ENCODE data around the gene PDZD2. TPM values are rescaled to one million over a fixed set of nuclear protein-coding genes. Genes with fewer than 3 reads are reported as not detected.

The PDZD2 gene
- total RNA-seq, 1 experiment from 2014 or later, result 0.37 TPM

DNA sequence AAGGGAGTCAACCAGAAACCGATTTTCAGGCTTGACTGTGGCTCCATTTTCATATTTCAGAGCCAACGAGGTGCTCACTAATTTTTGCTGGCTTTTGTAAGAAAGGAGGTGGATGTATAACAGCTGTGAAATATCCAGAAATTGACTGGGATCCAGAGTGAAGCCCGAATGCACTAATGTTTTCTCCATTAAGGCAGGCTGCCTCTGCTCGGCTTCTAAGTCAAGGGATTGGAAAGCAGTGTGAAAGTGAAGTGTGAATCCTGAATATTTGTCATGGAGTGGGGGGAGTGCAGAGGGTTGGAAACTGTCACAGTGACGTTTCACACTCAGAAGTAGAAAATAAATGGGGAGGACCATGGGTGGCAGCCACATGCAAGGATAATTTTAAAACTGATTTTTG lies 297.8 kb downstream of the PDZD2 start:
- Histone ChIP-seq H3K9me2 (ENCODE audit: insufficient read depth) (no peaks in the 10 kb centered on the region), H3K36me3 (ENCODE audit: control insufficient read depth in 1 of 2, insufficient read depth in 2 of 2, low read length in 2 of 2) (no peaks in the 10 kb centered on the region), H3K27me3 (ENCODE audit: insufficient read depth, low read length) (no peaks in the 10 kb centered on the region), H3K4me2 (ENCODE audit: low read length) (no peak overlapping the region), H3K79me2 (ENCODE audit: insufficient read depth, low read length) (no peaks in the 10 kb centered on the region), H2AFZ (ENCODE audit: low read depth, low read length, poor library complexity, severe bottlenecking) (no peak overlapping the region), H4K20me1 (ENCODE audit: insufficient read depth) (no peaks in the 10 kb centered on the region), H3K9me3 (ENCODE audit: control insufficient read depth in 1 of 2, insufficient read depth in 1 of 2, low read depth in 1 of 2, low read length in 2 of 2) (no peaks in the 10 kb centered on the region), H3K4me1 (ENCODE audit: control insufficient read depth in 1 of 2, insufficient read depth in 2 of 2, low read length in 2 of 2) (no peaks in the 10 kb centered on the region), H3K9ac (ENCODE audit: low read length) (no peak overlapping the region), H3K27ac (ENCODE audit: low read depth, low read length) (no peak overlapping the region), H3K4me3 (replicated peaks in 1 of 2; ENCODE audit: low read depth in 1 of 2, low read length in 2 of 2) (no peak overlapping the region)
- ATAC-seq (no peak), DNase-seq (ENCODE audit: low read depth, low spot score) (no peak)
- ChIA-PET POLR2A (no interaction called here), CTCF (interaction anchor here (1.0 kb wide), 1 partner anchor 8 kb away, joined by 3 read pairs; no protein-coding TSS in a partner anchor), RAD21 (ENCODE audit: low non-redundant PET in 1 of 2, low total read pairs in 2 of 2, uncharacterized antibody in 2 of 2, unreplicated experiment in 2 of 2) (no interaction called here)
- intact Hi-C loops (cut with micrococcal nuclease), result no loop called here
- TF ChIP-seq CEBPB (IDR thresholded peaks at IDR 0.05; ENCODE audit: low read depth) (no peak), EGR1 (IDR thresholded peaks at IDR 0.05; ENCODE audit: low read depth) (no peak), ZFX (IDR thresholded peaks at IDR 0.05) (no peak), MAX (IDR thresholded peaks at IDR 0.05) (no peak), SP1 (IDR thresholded peaks at IDR 0.05; ENCODE audit: low read depth) (no peak), POLR2A (IDR thresholded peaks at IDR 0.05; ENCODE audit: borderline replicate concordance, extremely low read depth, insufficient read depth, insufficient read length) (no peak), REST (IDR thresholded peaks at IDR 0.05; ENCODE audit: low read depth) (no peak), CBX3 (IDR thresholded peaks at IDR 0.05; ENCODE audit: low read depth) (no peak), RAD21 (IDR thresholded peaks at IDR 0.05; ENCODE audit: low read depth) (no peak), YY1 (IDR thresholded peaks at IDR 0.05; ENCODE audit: extremely low read depth, insufficient replicate concordance, low read depth, low read length) (no peak), FOSL1 (IDR thresholded peaks at IDR 0.05; ENCODE audit: low read depth) (no peak), JUND (IDR thresholded peaks at IDR 0.05) (no peak), POLR2AphosphoS5 (IDR thresholded peaks at IDR 0.05; ENCODE audit: low read depth, low read length) (no peak), TCF7L2 (IDR thresholded peaks at IDR 0.05; ENCODE audit: borderline replicate concordance, extremely low read depth, insufficient read depth, insufficient read length) (no peak), SIN3A (IDR thresholded peaks at IDR 0.05; ENCODE audit: low read depth) (no peak), ATF3 (IDR thresholded peaks at IDR 0.05) (no peak), ZNF274 (IDR thresholded peaks at IDR 0.05; ENCODE audit: low read depth, low read length) (no peak), SRF (IDR thresholded peaks at IDR 0.05; ENCODE audit: low read depth) (no peak)
- no TSS peak for BruUV-seq (replicated peaks)
